ENCODE data around the gene CREB5.

DNA sequence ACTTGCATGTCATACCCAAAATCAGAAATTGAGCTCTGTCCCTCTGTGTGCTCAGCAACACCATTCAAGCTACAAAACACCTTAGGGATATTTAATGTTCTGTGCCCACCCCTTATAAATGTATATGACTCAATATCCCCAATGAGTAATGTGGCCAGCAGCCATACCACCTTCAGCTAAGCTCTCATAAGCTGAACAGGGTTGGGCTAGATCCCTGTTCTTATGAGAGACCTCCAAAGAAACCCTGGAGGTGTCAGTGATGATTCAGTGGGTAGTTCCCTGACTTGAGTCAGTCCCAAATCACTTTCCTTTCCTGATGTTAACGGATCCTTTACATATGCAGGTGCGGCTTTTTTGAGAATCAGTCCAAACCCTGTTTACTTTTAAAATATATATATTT, 253.8 kb downstream of the CREB5 start:
- TF ChIP-seq, protein P1, sequence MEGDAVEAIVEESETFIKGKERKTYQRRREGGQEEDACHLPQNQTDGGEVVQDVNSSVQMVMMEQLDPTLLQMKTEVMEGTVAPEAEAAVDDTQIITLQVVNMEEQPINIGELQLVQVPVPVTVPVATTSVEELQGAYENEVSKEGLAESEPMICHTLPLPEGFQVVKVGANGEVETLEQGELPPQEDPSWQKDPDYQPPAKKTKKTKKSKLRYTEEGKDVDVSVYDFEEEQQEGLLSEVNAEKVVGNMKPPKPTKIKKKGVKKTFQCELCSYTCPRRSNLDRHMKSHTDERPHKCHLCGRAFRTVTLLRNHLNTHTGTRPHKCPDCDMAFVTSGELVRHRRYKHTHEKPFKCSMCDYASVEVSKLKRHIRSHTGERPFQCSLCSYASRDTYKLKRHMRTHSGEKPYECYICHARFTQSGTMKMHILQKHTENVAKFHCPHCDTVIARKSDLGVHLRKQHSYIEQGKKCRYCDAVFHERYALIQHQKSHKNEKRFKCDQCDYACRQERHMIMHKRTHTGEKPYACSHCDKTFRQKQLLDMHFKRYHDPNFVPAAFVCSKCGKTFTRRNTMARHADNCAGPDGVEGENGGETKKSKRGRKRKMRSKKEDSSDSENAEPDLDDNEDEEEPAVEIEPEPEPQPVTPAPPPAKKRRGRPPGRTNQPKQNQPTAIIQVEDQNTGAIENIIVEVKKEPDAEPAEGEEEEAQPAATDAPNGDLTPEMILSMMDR (IDR thresholded peaks at IDR 0.05) = no peak
- TF ChIP-seq POLR2A (IDR thresholded peaks at IDR 0.05) = no peak
